T follicular helper cell (primary cell): Measurements from ENCODE around the gene DPP6.

ENCODE experiments used
- DNase-seq: peaks from one replicate; pipeline ENCODE4 v3.0.0-alpha.2; 2020; ENCODE audit warnings: low read depth

DPP6 gene

DNA sequence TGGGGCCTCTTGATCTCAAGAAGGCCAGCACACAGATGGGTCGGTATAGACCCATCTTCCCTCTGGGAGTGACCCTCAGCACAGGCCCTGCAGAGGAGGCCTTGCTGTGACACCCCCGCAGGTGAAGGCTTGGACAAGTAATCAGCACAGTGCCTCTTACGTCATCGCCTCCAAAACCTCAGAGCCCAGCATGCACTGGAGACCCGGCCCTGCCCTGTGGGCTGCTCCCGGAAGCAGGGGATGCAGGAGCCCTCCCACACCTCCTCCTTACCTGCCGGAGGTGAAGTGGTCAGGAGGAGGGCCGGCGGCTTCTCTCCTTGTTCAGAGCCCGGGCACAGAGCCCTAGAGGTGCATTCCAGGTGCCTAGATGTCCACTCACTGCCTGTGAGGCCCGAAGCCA lies 829.3 kb downstream of the DPP6 start:
- no peak for DNase-seq

DNA sequence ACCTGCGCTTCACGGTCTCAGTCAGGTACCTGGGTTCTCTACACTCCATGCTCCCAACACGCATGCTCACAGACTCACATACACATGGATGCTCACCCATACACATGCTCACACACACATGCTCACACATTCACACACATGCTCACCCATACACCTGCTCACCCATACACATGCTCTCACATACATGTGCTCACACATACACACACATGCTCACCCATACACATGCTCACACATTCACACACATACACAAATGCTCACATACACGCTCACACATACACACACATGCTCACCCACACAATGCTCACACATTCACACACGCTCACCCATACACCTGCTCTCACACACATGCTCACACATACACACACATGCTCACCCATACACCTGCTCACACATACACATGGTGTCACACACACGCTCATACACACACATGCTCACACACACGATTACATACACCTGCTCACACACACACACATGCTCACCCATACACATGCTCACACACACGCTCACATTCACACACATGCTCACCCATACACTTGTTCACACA lies 830.8 kb downstream of the DPP6 start:
- no peak for DNase-seq

- no peak for DNase-seq
Observed at GRCh38 chr7:154884348-154884920, 832.2 kb downstream of the DPP6 start.

- DNase-seq, result no peak
Observed at GRCh38 chr7:154886591-154886990, 834.4 kb downstream of the DPP6 start.

DNA sequence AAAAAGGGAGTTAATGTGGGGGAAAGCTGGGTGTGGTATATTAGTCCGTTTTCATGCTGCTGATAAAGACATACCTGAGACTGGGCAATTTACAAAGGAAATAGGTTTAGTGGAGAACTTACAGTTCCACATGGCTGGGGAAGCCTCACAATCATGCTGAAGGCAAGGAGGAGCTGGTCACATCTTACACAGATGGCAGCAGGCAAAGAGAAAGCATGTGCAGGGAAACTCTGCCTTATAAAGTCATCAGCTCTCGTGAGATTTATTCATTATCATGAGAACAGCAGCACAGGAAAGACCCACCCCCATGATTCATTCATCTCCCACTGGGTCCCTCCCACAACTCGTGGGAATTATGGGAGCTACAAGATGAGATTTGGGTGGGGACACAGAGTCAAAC lies 836.5 kb downstream of the DPP6 start:
- DNase-seq, result no peak

GRCh38 chr7:154892459-154892858 lies 840.3 kb downstream of the DPP6 start:
- DNase-seq, result no peak

DNA sequence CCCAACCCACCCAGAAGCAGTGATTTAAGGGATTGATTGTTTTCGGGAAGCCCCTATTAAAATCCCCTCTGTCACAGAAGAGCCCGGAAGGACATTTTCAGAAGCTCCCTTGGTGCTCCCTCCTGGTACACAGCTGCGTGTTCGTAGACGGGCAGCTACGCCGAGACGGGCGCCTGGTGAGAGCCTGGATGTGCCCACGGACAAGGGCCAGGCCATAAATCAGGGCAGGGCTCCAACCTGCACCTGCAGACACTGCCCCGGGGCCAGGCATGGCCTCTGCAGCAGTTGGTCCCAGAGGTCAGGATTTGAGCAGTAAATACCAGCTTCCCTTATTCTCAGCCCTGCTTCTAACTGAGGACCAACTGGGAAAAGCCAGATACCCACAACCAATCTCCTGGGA lies 843.9 kb downstream of the DPP6 start:
- no peak for DNase-seq

DNA sequence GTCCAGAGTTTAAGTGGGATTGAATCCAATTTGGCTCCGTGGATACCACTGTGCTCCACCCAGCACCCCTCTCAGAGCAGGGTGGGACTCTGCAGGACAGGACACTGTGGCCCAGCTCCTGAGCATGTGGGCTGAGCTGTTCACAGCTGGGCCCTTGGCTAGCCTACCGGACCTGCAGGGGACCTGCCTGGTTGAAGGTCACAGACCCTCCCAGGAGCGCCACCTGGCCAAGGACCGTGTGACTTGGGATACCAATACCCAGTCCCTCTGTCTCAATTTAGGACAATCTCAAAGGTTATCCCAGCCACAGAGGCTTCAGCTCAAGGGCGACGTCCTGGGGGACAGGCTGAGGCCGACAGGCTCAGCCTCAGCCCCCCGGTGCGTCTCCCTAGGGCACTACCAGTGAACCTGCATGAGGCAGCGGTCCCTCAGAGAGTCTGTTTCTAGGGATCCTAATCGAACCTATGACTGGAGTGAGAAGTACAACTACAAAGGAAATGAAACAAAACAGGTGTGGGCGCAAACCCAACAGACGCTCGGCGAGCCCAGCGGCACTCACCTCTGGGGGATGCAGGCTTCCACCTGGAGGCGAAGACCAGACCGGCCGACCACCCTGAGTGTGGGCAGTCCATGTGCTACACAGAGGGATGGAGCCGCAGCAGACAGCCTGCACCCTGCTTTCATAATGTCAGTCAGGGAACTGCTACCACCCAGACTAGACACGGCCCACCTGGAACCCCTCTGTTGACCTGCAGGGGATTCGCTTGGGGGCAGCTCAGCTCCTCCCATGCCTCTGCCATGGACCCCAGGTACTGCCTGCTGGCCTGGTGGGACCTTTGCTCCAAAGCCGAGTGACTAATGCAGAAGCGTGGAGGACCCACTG lies 847.0 kb downstream of the DPP6 start:
- DNase-seq, result no peak

GRCh38 chr7:154899862-154900261 lies 847.7 kb downstream of the DPP6 start:
- DNase-seq, result no peak

- no peak for DNase-seq
Observed at GRCh38 chr7:154902600-154903082, 850.4 kb downstream of the DPP6 start.

DNA sequence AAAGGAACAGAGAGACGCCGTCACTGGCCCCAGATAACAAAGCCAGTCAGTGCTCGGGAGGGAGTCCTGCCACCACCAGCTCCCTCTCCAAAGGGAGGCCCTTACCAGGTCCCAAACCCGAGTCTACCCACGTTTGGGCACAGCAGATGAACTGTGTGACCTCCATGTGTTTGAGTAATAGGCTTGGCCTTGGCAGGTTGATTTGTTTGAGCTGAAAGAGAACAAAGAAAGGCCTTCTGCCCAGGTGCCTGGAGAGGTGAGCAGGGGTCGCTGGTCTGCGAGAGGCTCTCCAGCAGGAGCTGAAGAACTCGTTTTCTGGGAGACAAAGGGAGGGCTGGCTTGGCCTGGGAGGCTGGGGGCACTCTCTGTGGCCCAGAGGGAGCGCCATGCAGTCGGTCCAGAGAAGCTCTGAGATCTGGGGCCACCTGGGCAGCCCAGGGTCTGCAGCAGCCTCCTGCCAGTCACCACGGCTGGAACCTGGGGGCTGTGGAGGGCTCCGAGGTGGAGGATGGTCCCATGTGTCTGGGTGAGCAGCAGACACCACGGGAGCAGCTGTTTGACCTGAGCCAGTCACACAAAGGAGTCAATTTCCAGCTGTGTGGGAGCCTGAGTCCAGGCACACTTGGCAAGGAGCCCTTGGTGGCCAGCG lies 851.0 kb downstream of the DPP6 start:
- DNase-seq, result no peak

DNA sequence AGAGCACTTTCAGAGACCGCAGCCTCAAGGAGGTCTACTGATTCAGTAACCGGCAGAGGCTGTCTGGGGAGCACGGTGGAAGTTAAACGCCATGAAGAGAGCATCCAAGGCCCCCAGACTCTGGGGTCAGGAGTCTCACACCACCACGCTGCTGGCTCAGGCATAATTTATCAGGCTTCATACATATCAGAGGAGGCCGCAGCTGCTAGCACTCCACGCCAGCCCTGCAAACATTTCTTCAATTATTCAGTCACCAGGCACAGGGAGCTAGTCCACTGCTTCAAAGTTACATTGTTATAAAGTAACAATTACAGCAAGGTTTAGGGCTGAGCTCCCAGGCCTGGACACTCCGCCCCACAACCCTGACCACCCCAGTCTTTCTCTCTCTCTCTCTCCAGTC lies 852.9 kb downstream of the DPP6 start:
- no peak for DNase-seq

GRCh38 chr7:154905615-154906014 lies 853.4 kb downstream of the DPP6 start:
- DNase-seq, result no peak

- DNase-seq, result no peak
Observed at GRCh38 chr7:154906201-154906600, 854.0 kb downstream of the DPP6 start.

- DNase-seq, result no peak
Observed at GRCh38 chr7:154906736-154907355, 854.6 kb downstream of the DPP6 start.

GRCh38 chr7:154907651-154908620 lies 855.7 kb downstream of the DPP6 start:
- DNase-seq, result no peak

GRCh38 chr7:154909241-154910105 lies 857.3 kb downstream of the DPP6 start:
- no peak for DNase-seq

GRCh38 chr7:154910125-154910524 lies 857.9 kb downstream of the DPP6 start:
- DNase-seq, result no peak

- no peak for DNase-seq
Observed at GRCh38 chr7:154910977-154911376, 858.8 kb downstream of the DPP6 start.

GRCh38 chr7:154911411-154911810 lies 859.2 kb downstream of the DPP6 start:
- no peak for DNase-seq
